DMS79 treated with DMSO at 0.1 percent for 48 hours (cell line): ENCODE results near the gene LMX1B.
"Not testable (repeated sequence)": the region's sequence is repeated elsewhere in the genome, so short reads cannot be mapped to it uniquely, and the experiment has no call there.

Experiments
- DNase-seq: peaks from one replicate; lab custom pipeline; 2025; lab: John Stamatoyannopoulos, UW

The LMX1B gene

DNA sequence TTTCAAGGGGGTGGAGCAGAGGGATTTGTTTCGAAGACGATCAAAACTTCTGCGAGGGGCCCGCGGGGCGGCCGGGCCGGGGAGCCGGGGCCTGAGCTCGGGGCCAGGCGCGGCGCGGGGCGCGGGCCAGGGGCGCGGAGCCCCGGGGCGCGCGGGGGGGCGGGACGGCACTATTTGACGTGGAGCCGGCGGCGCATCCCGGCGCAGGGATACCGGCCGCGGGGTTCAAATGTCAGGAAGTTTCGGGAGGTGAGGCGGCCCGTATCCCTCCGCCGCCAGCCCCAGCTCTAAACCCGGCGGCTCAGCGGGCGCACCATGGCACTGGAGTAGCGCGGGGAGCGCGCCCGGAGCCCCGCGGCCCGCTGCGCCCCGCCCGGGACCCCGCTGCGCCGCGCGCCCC lies at the start of gene LMX1B:
Gene LMX1B, plus strand, starts transcription at position 278 of the 400 bp plus-strand sequence. CDS start 522 bp downstream, outside the sequence.
- DNase-seq: no peak

DNA sequence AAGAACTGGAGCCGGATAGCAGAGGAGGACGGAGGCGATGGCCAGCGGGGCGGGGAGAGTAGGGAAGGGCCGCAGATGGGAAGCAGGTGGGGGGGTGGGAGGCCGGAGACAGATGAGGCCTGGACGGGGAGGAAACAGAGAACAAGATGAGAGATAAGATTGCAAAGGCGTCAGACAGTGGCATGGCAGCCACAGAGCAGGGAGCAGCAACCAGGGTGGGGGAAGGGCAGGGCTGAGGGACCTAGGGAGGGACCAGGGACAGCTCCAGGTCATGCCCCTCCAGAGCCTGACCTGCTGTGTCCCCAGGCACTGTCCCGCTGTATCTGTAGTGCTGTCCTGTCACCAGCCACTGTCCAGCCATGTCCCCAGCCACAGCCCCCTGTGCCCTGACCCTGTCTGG lies 49.6 kb upstream of the LMX1B start:
- DNase-seq: no peak

- no peak for DNase-seq
These were observed 49.0 kb upstream of the LMX1B start for GRCh38 chr9:126564716-126565115.

DNA sequence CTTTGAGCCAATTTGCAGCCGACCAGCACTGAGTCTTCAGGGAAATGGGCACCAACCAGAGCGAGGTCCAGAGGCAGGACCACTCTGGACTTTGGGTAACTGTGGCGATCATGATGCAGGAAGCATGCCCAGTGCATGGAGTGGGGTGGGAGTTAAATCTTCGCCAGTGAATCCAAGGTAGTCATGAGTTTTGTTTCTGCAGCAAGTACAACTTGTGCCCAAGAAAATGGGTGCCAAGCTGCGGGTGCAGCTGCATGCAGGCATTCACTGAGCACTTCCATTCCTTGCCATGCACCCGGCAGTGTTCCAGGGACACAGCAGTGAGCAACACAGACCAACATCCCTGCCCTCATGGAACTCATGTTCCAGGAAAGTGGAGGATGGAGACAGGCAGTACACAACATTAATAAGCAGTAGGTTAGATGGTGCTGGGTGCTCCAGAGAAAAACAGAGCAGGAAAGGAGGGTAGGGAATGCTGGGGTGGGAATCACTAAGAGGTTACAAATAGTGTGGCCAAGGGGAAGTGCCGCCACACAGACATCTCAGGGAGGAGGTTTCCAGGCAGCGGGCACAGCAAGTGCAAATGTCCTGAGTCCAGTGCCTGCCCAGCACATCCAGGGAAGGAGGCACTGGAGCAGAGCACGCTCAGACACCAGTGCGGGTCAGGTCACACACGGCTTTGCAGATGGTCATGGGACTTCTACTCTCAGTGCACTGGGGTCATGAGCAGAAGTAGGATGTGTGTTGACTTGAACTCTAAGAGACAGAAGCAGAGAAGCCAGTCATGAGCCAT lies 48.2 kb upstream of the LMX1B start:
- no peak for DNase-seq

DNA sequence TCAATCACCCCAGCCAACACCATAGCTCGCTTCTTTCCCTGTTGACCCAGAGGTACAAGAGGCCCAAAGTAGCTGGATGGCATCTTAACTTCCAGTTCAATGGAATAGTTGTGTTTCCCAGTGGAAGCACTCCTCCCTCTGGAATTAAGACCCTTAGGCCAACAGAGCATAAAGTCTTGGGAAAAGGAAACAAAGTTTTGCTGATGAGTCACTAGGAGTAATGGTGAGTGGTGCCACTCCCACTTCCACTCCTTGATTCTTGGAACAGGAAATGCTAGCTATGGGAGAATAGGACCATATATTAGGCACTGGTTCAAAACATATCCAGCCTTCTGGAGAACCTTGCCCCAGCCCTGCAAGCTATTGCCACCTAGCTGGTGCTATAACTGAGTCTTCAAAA lies 44.7 kb upstream of the LMX1B start:
- DNase-seq: no peak

DNA sequence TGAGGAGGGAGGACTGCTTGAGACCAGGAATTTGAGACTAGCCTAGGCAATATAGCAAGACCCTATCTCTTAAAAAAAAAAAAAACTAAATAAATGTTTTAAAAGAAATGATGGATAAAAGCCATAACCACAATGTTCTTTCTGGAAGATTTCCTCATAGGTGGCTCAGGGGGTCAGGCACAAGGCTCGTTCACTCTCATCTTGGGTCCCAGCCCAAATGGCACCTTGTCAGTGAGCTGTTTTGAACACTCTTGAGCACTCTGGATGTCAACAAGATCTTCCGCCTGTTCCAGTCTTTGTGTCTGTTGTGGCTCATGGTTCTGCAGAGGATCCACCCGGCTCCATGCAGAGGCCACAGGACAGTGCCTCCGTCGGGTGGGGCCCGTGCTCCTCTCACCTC lies 35.7 kb upstream of the LMX1B start:
- DNase-seq: no peak

DNA sequence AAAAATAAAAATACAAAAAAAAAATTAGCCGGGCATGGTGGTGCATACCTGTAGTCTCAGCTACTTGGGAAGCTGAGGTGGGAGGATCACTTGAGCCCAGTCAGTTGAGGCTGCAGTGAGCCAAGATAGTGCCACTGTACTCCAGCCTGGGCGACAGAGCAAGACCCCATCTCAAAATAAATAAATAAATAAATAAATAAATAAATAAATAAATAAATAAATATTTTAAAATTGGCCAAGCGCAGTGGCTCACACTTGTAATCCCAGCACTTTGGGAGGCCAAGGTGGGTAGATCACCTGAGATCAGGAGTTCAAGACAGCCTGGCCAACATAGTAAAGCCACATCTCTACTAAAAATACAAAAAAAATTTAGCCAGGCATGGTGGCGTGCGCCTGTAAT lies 33.4 kb upstream of the LMX1B start:
- DNase-seq: not testable (repeated sequence)

- no peak for DNase-seq
These were observed 31.8 kb upstream of the LMX1B start for GRCh38 chr9:126581893-126582292.

DNA sequence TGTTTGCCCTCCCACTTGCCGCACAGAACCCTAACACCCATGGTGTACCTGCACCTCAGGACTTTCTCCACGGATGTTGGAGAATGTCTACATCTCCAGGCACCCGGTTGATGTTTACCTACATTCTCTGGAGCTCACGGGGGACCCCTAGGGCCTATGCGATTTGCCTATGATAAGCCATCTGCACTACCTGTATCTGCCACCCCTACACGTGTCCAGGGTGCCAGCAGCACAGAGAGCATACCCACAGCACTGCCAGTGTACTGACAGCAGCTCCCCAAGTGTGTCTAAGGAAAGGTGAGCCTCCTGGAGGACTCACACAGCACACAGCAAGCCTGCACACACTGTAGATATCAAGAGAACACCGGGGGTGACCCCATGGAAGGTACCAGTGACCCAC lies 31.3 kb upstream of the LMX1B start:
- DNase-seq: no peak

DNA sequence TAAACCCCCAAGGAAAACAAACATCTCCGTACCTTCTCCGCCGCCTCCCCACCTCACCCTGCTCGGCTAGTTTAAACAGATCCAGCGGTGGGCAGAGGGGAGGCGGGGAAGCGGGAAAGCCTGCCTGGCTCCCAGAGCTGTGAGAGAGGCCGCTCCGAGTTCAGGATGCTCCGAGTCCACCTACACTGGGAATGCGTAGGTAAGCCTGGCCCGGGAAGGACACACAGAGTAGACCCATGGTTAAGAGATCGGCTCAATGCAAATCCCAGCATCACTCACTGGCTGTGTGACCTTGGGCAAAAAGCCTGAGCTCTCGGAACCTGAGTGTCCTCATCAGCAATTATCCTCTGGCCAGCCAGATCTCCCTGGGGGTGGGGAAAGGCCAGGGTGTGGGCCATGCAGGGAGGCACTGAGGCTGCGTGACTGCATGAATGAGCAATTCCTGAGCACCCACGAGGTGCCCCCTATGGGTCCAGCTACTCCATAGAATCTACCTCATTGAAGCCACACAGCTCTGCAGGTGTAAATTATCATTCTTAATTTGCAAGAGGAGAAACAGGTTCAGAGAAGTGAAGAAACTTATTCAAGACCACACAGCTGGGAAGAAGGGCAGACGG lies 30.5 kb upstream of the LMX1B start:
- DNase-seq: no peak

GRCh38 chr9:126584611-126585010 lies 29.1 kb upstream of the LMX1B start:
- no peak for DNase-seq

- DNase-seq: no peak
These were observed 27.5 kb upstream of the LMX1B start for GRCh38 chr9:126586236-126586635.

GRCh38 chr9:126587187-126588185 lies 26.2 kb upstream of the LMX1B start:
- DNase-seq: no peak

GRCh38 chr9:126588491-126589168 lies 25.1 kb upstream of the LMX1B start:
- no peak for DNase-seq

DNA sequence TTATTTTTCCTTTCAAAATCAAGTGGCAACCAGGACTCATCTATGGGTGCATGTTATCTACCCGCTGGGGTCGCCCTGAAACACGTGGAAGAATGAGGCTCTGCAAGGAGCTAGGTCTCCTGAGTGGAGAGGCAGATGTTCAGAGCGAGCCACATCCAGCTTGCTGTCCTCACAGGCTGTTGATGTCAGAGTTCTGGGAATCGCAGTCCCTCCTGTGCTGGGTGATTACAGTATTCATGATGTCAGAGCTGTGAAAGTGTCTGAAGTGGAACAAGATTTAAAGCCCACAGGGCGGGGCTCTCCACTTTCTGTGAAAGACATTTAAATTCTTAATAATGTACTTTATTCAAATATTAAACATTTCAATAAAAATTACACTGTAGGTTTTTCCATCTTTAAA lies 24.4 kb upstream of the LMX1B start:
- no peak for DNase-seq

GRCh38 chr9:126591083-126591482 lies 22.6 kb upstream of the LMX1B start:
- no peak for DNase-seq

GRCh38 chr9:126591922-126592321 lies 21.8 kb upstream of the LMX1B start:
- no peak for DNase-seq

DNA sequence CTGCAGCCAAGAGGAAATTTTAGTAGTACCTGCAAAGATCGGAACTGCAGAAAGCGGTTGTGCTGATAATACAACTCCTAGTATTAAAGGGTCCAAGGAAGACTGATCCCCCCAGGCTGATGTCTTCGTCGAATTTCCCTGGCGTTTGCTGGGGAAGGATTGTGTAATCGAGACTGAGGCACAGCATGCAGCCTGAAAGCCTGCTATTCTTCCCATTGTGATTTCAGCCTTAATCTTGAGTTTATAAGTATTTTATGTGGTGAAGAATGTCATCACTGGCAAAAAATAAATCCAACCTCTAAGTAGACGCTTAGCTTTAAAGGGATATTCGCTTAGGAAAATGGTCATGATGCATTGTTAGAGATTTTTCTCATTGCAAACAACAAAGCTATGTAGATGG lies 21.3 kb upstream of the LMX1B start:
- no peak for DNase-seq

- DNase-seq: no peak
These were observed 17.7 kb upstream of the LMX1B start for GRCh38 chr9:126595982-126596381.

GRCh38 chr9:126599047-126599650 lies 14.6 kb upstream of the LMX1B start:
- DNase-seq: no peak
